Activated CD8-positive, alpha-beta T cell treated with anti-CD3 and anti-CD28 coated beads for 36 hours (primary cell): ENCODE measurements around the gene LNX1. TPM values are rescaled to one million over a fixed set of nuclear protein-coding genes. Genes with fewer than 3 reads are reported as not detected.
"Not testable (repeated sequence)": the region's sequence is repeated elsewhere in the genome, so short reads cannot be mapped to it uniquely, and the experiment has no call there.

ENCODE experiments used
- ATAC-seq: fragments of 200-7000 bp; cut with Tn5 transposase; one replicate; pipeline ENCODE4 v1.10.0; 2021; ENCODE audit warnings: mild to moderate bottlenecking, moderate library complexity
- CTCF ChIA-PET: fragments of 350-600 bp; sonication (Branson Sonifier 250); formaldehyde crosslinking; loops from one replicate; lab custom pipeline; 2021; ENCODE audit warnings: antibody characterized with exemption; lab: Charles Lee
- POLR2A ChIA-PET: fragments of 350-600 bp; sonication (Branson Sonifier 250); formaldehyde crosslinking; loops from one replicate; lab custom pipeline; 2021; ENCODE audit warnings: antibody characterized with exemption; lab: Charles Lee
- DNase-seq: peaks from one replicate; pipeline ENCODE4 v3.0.0-alpha.2; 2020
- H3K27ac Mint-ChIP-seq: one replicate; pipeline ENCODE4 v1.8.0; 2021; ENCODE audit warnings: mild to moderate bottlenecking, mixed read lengths
- H3K27me3 Mint-ChIP-seq: one replicate; pipeline ENCODE4 v1.8.0; 2021; ENCODE audit warnings: mixed read lengths
- H3K36me3 Mint-ChIP-seq: one replicate; pipeline ENCODE4 v1.8.0; 2021; ENCODE audit warnings: low read depth, mixed read lengths
- H3K4me1 Mint-ChIP-seq: one replicate; pipeline ENCODE4 v1.8.0; 2021; ENCODE audit warnings: low read depth, mixed read lengths
- H3K4me3 Mint-ChIP-seq: one replicate; pipeline ENCODE4 v1.8.0; 2021; ENCODE audit warnings: mild to moderate bottlenecking, moderate library complexity, mixed read lengths
- H3K9me3 Mint-ChIP-seq: one replicate; pipeline ENCODE4 v1.8.0; 2021; ENCODE audit warnings: mixed read lengths
- intact Hi-C: fragments of 100-400 bp; cut with micrococcal nuclease; formaldehyde crosslinking; loops from one replicate; pipeline ENCODE4 v1.10.0; 2022
- total RNA-seq, 2 experiments: library from RNA; stranded (reverse); gene quantifications; one replicate each; pipeline ENCODE4 v1.2.3, GENCODE V29; 2021
- TF ChIP-seq, protein P1 (sequence below): fragments of 200-600 bp; IDR thresholded peaks from one replicate; pipeline ENCODE4 v1.8.0; 2022; ENCODE audit warnings: antibody characterized with exemption, mild to moderate bottlenecking

The LNX1 gene
- total RNA-seq, 2 experiments from 2014 or later = not detected

- Mint-ChIP-seq H3K36me3 (no peaks in the 10 kb centered on the region), H3K4me1 (no peaks in the 10 kb centered on the region), H3K27ac (no peak overlapping the region), H3K27me3 (peaks cover 4% of the 10 kb centered on the region), H3K9me3 (peaks cover 8% of the 10 kb centered on the region), H3K4me3 (no peak overlapping the region)
- intact Hi-C loops = no loop called here
- ATAC-seq = no peak
- TF ChIP-seq, protein P1, sequence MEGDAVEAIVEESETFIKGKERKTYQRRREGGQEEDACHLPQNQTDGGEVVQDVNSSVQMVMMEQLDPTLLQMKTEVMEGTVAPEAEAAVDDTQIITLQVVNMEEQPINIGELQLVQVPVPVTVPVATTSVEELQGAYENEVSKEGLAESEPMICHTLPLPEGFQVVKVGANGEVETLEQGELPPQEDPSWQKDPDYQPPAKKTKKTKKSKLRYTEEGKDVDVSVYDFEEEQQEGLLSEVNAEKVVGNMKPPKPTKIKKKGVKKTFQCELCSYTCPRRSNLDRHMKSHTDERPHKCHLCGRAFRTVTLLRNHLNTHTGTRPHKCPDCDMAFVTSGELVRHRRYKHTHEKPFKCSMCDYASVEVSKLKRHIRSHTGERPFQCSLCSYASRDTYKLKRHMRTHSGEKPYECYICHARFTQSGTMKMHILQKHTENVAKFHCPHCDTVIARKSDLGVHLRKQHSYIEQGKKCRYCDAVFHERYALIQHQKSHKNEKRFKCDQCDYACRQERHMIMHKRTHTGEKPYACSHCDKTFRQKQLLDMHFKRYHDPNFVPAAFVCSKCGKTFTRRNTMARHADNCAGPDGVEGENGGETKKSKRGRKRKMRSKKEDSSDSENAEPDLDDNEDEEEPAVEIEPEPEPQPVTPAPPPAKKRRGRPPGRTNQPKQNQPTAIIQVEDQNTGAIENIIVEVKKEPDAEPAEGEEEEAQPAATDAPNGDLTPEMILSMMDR = no peak
- ChIA-PET CTCF (interaction anchor here (1.3 to 1.6 kb wide), 2 partner anchors 14 to 25 kb away, joined by 3 to 4 read pairs; no protein-coding TSS in a partner anchor), POLR2A (no interaction called here)
- DNase-seq = no peak
Observed at GRCh38 chr4:53476232-53477037, 114.9 kb downstream of the LNX1 start.

DNA sequence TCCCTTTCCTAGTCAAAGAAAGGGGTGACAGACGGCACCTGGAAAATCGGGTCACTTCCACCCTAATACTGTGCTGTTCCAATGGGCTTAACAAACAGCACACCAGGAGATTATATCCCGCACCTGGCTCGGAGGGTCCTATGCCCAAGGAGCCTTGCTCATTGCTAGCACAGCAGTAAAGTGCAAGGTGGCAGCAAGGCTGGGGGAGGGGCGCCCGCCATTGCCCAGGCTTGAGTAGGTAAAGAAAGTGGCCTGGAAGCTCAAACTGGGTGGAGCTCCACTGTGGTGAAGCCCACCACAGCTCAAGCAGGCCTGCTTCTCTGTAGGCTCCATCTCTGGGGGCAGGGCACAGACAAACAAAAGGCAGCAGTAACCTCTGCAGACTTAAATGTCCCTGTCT, 124.7 kb downstream of the LNX1 start:
- ATAC-seq, H3K27ac Mint-ChIP-seq, H3K4me1 Mint-ChIP-seq, POLR2A ChIA-PET, intact Hi-C loops, DNase-seq, H3K27me3 Mint-ChIP-seq, CTCF ChIA-PET, H3K4me3 Mint-ChIP-seq: not testable (repeated sequence)
- H3K9me3 Mint-ChIP-seq = peaks cover 14% of the 10 kb centered on the region
- H3K36me3 Mint-ChIP-seq = peaks cover 11% of the 10 kb centered on the region

DNA sequence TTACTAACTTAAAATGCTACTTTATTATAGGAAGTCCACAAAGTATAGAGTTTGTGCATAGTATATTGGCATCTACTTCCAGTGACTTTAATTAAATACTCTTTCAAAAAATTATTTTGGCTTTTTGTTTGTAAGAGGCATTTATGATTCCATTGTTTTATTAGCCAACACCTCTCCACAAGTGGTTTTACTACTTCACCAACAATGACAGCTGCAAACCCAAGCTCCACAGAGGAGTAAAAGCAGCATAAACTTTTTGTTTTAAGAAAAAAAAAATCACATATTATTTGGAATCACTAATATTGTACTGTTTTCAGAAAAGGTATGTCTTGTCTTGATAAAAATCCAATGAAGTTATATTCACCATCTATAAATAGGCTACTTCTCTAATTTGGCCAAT, 125.4 kb downstream of the LNX1 start:
- no peak overlapping the region for H3K27ac Mint-ChIP-seq

GRCh38 chr4:53465281-53465680, 126.0 kb downstream of the LNX1 start:
- H3K27me3 Mint-ChIP-seq = no peaks in the 10 kb centered on the region
- ChIA-PET POLR2A (no interaction called here), CTCF (interaction anchor here (0.9 to 1.2 kb wide), 2 partner anchors 10 to 449 kb away, joined by 3 to 6 read pairs; no protein-coding TSS in a partner anchor)
- peaks cover 19% of the 10 kb centered on the region for H3K36me3 Mint-ChIP-seq
- TF ChIP-seq, protein P1 = no peak
- intact Hi-C loops = no loop called here
- H3K9me3 Mint-ChIP-seq = peaks cover 13% of the 10 kb centered on the region
- no peaks in the 10 kb centered on the region for H3K4me1 Mint-ChIP-seq
- H3K4me3 Mint-ChIP-seq = no peak overlapping the region
- no peak overlapping the region for H3K27ac Mint-ChIP-seq
- no peak for ATAC-seq
- DNase-seq = no peak

More for the DNA sequence above, 125.4 kb downstream of the LNX1 start:
- CTCF ChIA-PET = no interaction called here
- H3K27me3 Mint-ChIP-seq = no peaks in the 10 kb centered on the region
- no peak for ATAC-seq
- H3K4me1 Mint-ChIP-seq = no peaks in the 10 kb centered on the region
- intact Hi-C loops = no loop called here
- TF ChIP-seq, protein P1 = no peak
- POLR2A ChIA-PET = no interaction called here
- peaks cover 14% of the 10 kb centered on the region for H3K9me3 Mint-ChIP-seq
- peaks cover 17% of the 10 kb centered on the region for H3K36me3 Mint-ChIP-seq
- no peak overlapping the region for H3K4me3 Mint-ChIP-seq
- no peak for DNase-seq

- no peak overlapping the region for H3K4me3 Mint-ChIP-seq
- no peaks in the 10 kb centered on the region for H3K27me3 Mint-ChIP-seq
- peaks cover 10% of the 10 kb centered on the region for H3K9me3 Mint-ChIP-seq
- DNase-seq (no peak), ATAC-seq (no peak)
- CTCF ChIA-PET = interaction anchor here (1.6 kb wide), 1 partner anchor 264 kb away, joined by 3 read pairs; no protein-coding TSS in a partner anchor
- POLR2A ChIA-PET = no interaction called here
- peaks cover 27% of the 10 kb centered on the region for H3K36me3 Mint-ChIP-seq
- H3K4me1 Mint-ChIP-seq = no peaks in the 10 kb centered on the region
- TF ChIP-seq, protein P1 = no peak
- intact Hi-C loops = no loop called here
- H3K27ac Mint-ChIP-seq = no peak overlapping the region
Observed at GRCh38 chr4:53463340-53463739, 127.9 kb downstream of the LNX1 start.
